BJ (cell line): ENCODE measurements around the gene ITCH. TPM values are rescaled to one million over a fixed set of nuclear protein-coding genes. Genes with fewer than 3 reads are reported as not detected.
"Not testable (repeated sequence)": the region's sequence is repeated elsewhere in the genome, so short reads cannot be mapped to it uniquely, and the experiment has no call there.

Experiments
- CTCF ChIA-PET: fragments of 350-600 bp; formaldehyde crosslinking; extraction: SDS; loops from one replicate; lab custom pipeline; 2021; ENCODE audit warnings: antibody characterized with exemption, inconsistent platforms; lab: Yijun Ruan, JAX
- POLR2A ChIA-PET: fragments of 300-600 bp; sonication (Branson Sonifier 250); formaldehyde crosslinking; extraction: SDS; loops from one replicate; lab custom pipeline; 2021; ENCODE audit warnings: antibody characterized with exemption; lab: Charles Lee
- DNase-seq: peaks from one replicate; pipeline ENCODE4 v3.0.0-alpha.2; 2011; ENCODE audit warnings: low read depth
- H3K27me3 ChIP-seq: 2 replicates; pipeline ENCODE4 v1.6.0; 2011; ENCODE audit warnings: low read length; ENCODE audit not compliant: control insufficient read depth, insufficient read depth
- H3K36me3 ChIP-seq: 2 replicates; pipeline ENCODE4 v1.5.1; 2011; ENCODE audit warnings: low read length; ENCODE audit not compliant: control insufficient read depth, insufficient read depth
- H3K4me3 ChIP-seq: 2 replicates; pipeline ENCODE4 v1.5.1; 2011; ENCODE audit warnings: low read depth, mild to moderate bottlenecking, control low read depth, low read length
- CTCF ChIP-seq: IDR thresholded peaks from 2 replicates; pipeline ENCODE4 v1.5.1; 2011; ENCODE audit warnings: low read depth, mild to moderate bottlenecking, control low read depth, inconsistent platforms, low read length, moderate library complexity; ENCODE audit not compliant: insufficient read depth
- polyA plus RNA-seq: library from polyadenylated mRNA; depleted of rRNA; stranded (reverse); fragments of >200 nt; gene quantifications from 2 replicates; pipeline ENCODE4 v1.2.3, GENCODE V29; 2011

The ITCH gene
- polyA plus RNA-seq, 1 experiment = 7.8 TPM

- CTCF ChIA-PET = no interaction called here
- no peak overlapping the region for H3K4me3 ChIP-seq
These were observed 15.5 kb upstream of the ITCH start for GRCh38 chr20:34347571-34347970.

GRCh38 chr20:34350095-34350494, 13.0 kb upstream of the ITCH start:
- TF ChIP-seq CTCF = no peak
- CTCF ChIA-PET = interaction anchor here (0.6 to 1.2 kb wide), 2 partner anchors 18 to 58 kb away, joined by 3 to 4 read pairs; no protein-coding TSS in a partner anchor
- Histone ChIP-seq H3K4me3 (no peak overlapping the region), H3K36me3 (no peaks in the 10 kb centered on the region), H3K27me3 (no peaks in the 10 kb centered on the region)
- DNase-seq = no peak
- POLR2A ChIA-PET = no interaction called here

More at GRCh38 chr20:34347571-34347970, 15.5 kb upstream of the ITCH start:
- POLR2A ChIA-PET = no interaction called here
- no peak for TF ChIP-seq CTCF
- Histone ChIP-seq H3K36me3 (no peaks in the 10 kb centered on the region), H3K27me3 (no peaks in the 10 kb centered on the region)
- no peak for DNase-seq

GRCh38 chr20:34353467-34353866, 9.6 kb upstream of the ITCH start:
- H3K27me3 ChIP-seq, POLR2A ChIA-PET, H3K36me3 ChIP-seq, CTCF ChIA-PET, DNase-seq, H3K4me3 ChIP-seq: not testable (repeated sequence)

DNA sequence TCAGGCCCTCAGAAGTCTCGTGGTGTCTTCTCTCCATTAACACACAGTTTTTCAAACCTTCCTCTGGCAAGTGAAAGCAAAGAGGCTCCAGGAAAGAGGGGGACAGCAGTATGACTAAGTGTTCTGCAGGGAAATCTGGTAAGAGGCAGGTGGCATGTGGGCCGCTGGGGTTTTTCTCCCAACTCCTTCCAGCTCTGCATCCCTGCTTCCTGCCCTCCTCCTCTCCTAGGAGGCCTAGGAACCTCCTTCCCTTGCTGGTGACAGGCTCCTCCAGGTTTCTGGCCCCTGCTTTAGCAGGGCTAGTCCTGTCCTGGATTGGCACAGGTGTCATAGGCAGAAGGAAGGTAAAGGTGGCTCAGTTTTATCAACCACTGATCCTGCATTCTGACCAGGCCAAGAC, 7.6 kb upstream of the ITCH start:
- Histone ChIP-seq H3K27me3 (no peaks in the 10 kb centered on the region), H3K36me3 (no peaks in the 10 kb centered on the region), H3K4me3 (no peak overlapping the region)
- no peak for TF ChIP-seq CTCF
- CTCF ChIA-PET = no interaction called here
- no peak for DNase-seq
- POLR2A ChIA-PET = no interaction called here

GRCh38 chr20:34359729-34360128, 3.3 kb upstream of the ITCH start:
- POLR2A ChIA-PET, H3K27me3 ChIP-seq, DNase-seq: not testable (repeated sequence)

DNA sequence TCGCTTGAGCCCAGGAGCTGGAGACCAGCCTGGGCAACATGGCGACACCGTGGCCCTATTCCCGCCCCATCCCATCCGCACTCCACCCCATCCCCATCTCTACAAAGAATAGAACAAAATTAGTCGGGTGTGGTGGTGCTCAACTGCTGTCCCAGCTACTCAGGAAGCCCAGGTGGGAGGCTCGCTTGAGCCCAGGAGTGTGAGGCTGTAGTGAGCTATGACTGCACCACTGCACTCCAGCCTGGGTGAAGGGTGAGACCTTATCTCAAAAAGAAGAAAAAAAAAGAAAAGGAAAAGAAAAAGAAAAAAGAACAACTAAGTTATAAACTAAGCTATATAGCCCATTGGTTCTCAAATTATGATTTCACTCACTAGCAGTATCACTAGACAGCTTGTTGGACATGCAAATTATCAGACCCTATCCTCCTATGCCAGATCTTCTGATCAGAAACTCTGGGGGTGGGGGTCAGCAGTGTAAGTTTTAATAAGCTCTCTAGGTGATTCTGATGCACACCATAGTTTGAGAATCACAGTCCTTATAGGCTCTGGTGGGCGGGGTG, 491 bp upstream of the ITCH start:
- Histone ChIP-seq H3K4me3 (no peak overlapping the region; the same call in 1 of the 2 replicates), H3K27me3 (no peaks in the 10 kb centered on the region), H3K36me3 (no peaks in the 10 kb centered on the region)
- POLR2A ChIA-PET = interaction anchor here (0.6 to 0.7 kb wide), 5 partner anchors 28 to 163 kb away, joined by 3 to 5 read pairs (median 4); no protein-coding TSS in a partner anchor
- no peak for DNase-seq
- CTCF ChIA-PET = interaction anchor here (0.6 to 1.7 kb wide), 4 partner anchors 9 to 156 kb away, joined by 3 to 9 read pairs (median 4); no protein-coding TSS in a partner anchor
- no peak for TF ChIP-seq CTCF

More at GRCh38 chr20:34359729-34360128, 3.3 kb upstream of the ITCH start:
- CTCF ChIA-PET, H3K36me3 ChIP-seq, H3K4me3 ChIP-seq: not testable (repeated sequence)
